Measurements from ENCODE around the gene C16orf95.

The C16orf95 gene

DNA sequence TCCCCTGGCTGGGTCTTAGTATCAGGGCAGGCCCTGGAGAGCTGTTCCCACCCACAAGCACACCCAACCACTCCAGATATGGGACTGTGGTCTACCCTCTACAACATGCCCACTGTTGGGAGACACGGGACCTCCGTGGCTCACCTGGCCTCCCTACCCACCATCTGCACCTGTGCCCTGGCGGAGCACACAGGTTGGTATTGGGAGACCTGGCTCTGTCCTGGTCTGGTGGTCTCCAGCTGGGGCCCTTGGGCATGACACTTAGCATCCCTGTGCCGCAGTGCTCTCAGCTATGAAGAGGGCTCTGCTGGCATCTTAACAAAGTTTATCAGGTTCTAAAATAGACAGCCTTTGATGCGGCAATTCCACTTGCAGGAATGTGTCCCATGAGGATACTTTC lies 5.8 kb downstream of the C16orf95 start:
- DNase-seq: no peak

DNA sequence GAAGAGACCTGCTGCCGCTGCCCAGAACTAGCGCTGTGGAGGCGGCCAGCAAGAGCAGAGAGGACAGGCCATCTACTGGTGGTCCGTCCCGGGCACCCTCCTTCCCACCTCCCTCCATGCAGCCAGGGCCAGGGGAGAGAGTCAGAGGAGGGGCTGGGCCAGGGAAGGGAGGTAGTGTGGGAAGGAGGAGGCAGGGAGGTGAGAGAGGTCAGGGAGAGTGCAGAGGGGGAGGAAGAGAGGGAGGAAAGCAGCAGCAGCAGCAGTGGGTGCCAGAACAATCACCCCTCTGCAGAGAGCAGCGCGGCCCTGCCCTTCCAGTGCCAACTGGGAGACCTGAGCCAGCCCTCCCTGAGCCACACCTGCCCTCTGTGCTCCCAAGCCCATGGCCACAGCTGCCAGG lies 6.6 kb downstream of the C16orf95 start:
- no peak for DNase-seq

GRCh38 chr16:87309620-87310525 lies 7.3 kb downstream of the C16orf95 start:
- DNase-seq: no peak

DNA sequence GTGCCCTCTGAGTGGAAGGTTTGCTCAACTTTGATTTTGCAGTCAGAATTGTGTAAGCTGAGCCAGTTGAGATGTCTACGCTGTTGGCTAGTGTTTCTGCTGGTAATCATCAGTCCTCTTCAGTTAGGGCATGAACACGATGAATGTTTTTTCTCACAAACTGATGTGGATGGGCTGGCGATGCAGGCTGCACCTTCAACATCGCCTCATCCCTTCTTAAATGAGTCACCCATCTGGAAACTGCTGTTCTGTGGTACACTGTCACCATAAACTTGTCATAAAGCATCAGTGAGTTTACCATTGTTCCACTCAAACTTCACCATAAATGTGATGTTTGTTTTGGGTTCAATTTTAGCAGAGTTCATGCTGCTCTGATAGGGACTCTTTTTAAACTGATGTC lies 8.4 kb downstream of the C16orf95 start:
- no peak for DNase-seq

DNA sequence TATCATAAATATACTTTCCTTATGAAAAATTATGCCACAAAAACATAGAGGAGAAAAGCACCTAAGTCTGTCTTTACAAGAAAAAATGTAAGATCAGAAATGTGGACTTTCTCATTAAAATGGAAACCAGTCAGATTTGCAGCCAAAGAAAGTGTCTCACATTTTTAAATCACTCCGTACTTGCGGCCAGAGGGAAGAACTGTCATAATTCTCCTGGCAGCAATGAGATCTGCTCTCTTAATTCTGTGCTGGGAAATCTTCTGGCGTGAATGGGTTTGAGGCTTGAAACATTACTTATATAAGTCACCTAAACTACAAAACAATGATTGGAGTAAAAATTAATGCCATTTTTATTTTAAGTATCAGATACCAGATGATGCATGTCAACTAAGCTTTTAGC lies 10.7 kb downstream of the C16orf95 start:
- no peak for DNase-seq

- DNase-seq: no peak
Measured at GRCh38 chr16:87305505-87306391, 11.4 kb downstream of the C16orf95 start.

DNA sequence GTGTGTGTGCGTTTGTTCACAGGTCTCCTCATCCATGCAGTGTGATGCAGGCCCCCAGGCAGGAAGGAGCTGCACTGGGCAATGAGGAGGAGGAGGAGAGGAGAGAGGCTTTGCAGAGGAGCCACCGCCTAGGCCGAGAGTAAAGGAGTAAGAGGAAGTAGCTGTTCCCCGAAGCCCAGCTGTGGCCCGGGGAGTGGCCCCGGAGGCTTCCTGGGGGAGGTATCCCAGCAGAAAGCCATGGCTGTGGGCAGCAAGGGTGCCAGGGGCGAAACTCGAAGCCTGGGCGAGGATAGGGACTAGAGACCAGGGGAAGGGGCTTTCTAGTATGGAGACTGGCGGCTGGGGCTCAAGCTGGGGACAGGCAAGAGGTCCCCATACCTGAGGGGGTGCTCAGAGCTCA lies 12.2 kb downstream of the C16orf95 start:
- DNase-seq: no peak

DNA sequence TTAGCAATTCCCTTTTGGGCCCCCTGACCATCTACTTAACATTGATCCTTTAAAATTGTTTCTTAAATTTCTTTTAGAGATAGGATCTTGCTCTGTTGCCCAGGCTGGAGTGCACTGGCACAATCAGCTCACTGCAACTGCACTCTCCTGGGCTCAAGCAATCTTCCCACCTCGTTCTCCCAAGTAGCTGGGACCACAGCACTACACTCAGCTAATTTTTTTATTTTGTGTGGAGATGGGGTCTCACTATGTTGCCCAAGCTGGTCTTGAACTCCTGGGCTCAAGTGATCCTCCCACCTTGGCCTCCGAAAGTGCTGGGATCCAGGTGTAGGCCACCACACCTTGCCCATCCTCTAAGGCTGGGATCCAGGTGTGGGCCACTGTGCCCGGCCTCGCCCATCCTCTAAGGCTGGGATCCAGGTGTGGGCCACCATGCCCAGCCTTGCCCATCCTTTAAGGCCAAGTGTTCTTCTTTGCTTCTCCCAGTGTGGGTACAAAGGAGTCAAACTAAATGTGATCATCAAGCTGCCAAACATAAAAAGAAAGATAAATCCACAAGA lies 13.2 kb downstream of the C16orf95 start:
- no peak for DNase-seq

GRCh38 chr16:87303431-87303930 lies 13.7 kb downstream of the C16orf95 start:
- DNase-seq: no peak

DNA sequence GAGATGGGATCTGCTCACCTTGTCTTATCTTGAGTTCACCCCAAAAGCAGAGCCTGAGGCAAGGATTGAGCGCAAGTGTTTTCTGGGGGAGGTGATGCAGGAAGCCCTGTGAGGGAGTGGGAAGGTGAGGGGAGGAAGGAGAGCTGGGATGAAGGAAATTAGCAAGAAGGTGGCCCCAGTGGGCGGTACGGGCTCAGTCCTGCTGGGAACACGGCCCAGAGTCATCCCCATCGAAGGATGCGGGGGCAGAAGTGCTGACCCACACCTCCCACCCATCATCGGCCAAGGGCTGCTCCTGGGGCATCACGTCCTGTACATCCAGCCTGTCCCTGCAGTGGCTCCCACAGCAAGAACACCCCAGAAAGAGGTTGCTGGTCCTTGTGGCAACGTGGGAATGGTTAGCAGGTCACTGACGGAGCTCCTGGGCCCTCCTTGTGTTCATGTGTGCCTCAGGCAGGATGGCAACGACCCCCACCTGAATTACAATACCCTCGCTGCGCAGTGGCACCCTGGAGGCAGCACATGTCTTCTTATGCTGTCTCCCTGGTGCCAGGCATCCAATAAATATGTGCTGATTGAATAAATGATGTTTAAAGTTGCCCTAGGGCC lies 18.2 kb downstream of the C16orf95 start:
- DNase-seq: no peak

- DNase-seq: no peak
Measured at GRCh38 chr16:87297918-87298631, 19.1 kb downstream of the C16orf95 start.

GRCh38 chr16:87297407-87297806 lies 19.8 kb downstream of the C16orf95 start:
- no peak for DNase-seq

DNA sequence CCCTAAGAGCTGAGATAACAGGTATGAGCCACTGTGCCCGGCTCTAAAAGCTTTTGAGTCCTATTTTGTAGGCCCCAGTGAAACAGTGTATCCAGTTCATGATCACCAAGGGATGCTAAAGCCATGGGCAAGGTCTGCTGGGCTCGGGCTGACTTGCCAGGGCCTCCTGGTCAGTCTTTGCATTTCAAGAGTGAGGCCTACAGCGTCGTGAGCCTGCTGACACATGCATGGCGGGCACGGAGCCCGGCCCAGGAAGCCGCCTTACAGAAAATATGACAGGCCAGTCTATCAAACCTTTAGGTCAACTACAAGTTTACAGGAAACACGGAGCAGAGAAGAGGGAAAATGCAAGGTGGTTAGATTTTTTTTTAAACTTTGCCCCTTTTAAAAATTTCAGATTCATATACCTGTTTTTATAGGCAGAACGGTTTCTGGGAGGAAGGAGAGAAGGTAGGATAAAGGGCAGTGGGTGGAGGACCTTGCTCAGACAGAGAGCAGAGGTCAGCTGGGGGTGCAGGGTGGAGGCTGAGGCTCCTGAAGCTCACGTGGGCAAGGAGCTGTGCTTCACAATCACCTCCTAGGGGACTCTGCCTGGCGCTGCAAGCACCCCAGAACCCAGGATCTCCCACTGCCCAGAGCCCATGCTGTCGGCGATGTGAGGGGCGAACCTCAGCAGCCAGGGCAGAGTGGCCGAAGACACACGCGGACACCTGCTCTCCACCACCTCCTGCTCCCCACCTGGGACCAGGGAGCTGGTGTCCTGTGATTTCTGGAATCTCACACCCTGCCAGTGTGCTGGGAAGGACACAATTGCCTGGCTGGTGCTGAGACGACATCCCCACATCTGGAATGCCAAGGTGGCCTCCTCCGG lies 21.3 kb downstream of the C16orf95 start:
- no peak for DNase-seq

DNA sequence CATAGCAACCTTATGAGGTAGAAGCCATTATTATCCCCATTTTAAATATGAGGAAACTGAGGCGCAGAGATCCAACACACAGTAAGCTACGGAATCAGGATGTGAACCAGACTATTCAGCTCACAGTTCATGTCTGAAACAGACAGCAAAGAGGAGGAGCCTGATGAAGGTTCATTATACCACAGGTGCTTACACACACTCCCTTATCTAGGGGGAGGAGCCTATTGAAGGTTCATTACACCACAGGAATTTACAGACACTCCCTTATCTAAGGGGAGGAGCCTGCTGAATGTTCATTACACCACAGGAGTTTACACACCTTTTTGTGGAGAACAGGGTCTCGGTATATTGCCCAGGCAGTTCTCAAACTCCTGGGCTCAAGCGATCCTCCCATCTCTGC lies 21.9 kb downstream of the C16orf95 start:
- DNase-seq: no peak

DNA sequence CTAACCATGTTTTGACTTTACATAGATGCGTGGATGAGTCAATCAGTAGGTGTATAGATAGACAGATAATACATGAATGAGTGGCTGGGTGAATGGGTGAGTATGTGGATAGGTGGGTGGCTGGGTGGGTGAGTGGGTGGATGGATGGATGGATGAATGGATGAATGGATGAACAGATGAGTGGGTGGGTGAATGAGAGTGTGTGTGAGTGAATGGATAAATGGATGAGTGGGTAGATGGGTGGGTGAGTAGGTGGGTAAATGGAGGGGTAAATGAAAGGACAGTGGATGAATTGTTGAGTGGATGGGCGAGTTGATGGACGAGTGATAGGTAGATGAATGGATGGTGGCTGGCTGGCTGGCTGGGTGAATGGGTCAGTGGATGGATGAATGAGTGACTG lies 23.2 kb downstream of the C16orf95 start:
- DNase-seq: no peak

GRCh38 chr16:87291944-87292343 lies 25.2 kb downstream of the C16orf95 start:
- no peak for DNase-seq

- no peak for DNase-seq
Measured at GRCh38 chr16:87288753-87289362, 28.3 kb downstream of the C16orf95 start.

- DNase-seq: no peak
Measured at GRCh38 chr16:87286839-87287626, 30.2 kb downstream of the C16orf95 start.

GRCh38 chr16:87284183-87284582 lies 33.0 kb downstream of the C16orf95 start:
- DNase-seq: no peak

DNA sequence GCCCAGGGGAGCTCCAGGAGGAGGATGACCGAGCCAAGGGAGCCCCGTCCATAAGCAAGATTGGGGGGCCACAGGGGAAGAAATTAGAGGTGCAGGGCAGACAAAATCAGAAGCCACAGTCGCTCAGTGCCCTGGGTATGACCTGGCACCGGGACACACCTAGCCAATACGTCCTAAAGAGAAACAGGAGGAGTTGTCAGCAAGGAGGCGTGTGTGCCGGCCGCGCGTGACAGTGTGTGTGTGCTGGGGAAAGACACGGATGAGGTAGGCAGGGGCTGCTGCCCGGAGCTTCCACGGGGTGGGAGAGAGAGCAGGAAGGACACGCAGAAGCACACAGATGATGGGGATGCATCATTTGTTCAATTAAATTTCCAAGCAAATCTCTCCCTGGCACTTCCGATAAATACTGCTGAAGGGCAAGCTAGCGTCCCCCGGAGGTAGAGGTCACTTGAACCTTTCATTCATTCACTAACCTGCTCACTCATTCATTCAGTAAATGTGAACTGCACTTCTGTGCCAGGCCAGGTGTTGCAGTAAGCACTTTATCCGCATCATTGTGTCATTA lies 38.0 kb downstream of the C16orf95 start:
- DNase-seq: no peak
